T-helper 2 cell (primary cell): ENCODE results near the gene KRTAP5-3.

Source experiments
- DNase-seq, 5 experiments: peaks; one replicate each; pipeline versions ENCODE4 v3.0.0 to v3.0.0-alpha.2; 2012 to 2022

The KRTAP5-3 gene

GRCh38 chr11:1563697-1564534, 44.3 kb downstream of the KRTAP5-3 start:
- DNase-seq, result peak in 1 of 5 experiments; percentile 9

GRCh38 chr11:1563149-1563638, 45.1 kb downstream of the KRTAP5-3 start:
- DNase-seq, result no peak

- DNase-seq, result no peak
These were observed 45.7 kb downstream of the KRTAP5-3 start for GRCh38 chr11:1562469-1563148.

- no peak for DNase-seq
These were observed 46.3 kb downstream of the KRTAP5-3 start for GRCh38 chr11:1561955-1562354.

- DNase-seq, result no peak
These were observed 47.0 kb downstream of the KRTAP5-3 start for GRCh38 chr11:1561266-1561665.

- DNase-seq, result no peak
These were observed 47.5 kb downstream of the KRTAP5-3 start for GRCh38 chr11:1560649-1561251.

GRCh38 chr11:1560002-1560648, 48.1 kb downstream of the KRTAP5-3 start:
- no peak for DNase-seq

GRCh38 chr11:1559111-1559951, 48.9 kb downstream of the KRTAP5-3 start:
- DNase-seq, result no peak

- DNase-seq, result no peak
These were observed 49.5 kb downstream of the KRTAP5-3 start for GRCh38 chr11:1558775-1559110.

- DNase-seq, result no peak
These were observed 50.1 kb downstream of the KRTAP5-3 start for GRCh38 chr11:1557904-1558774.
